GF-D8 (cell line): ENCODE data around the gene PSD4.

Experiments used
- DNase-seq: peaks from one replicate; lab custom pipeline; 2025; lab: John Stamatoyannopoulos, UW

PSD4 gene

DNA sequence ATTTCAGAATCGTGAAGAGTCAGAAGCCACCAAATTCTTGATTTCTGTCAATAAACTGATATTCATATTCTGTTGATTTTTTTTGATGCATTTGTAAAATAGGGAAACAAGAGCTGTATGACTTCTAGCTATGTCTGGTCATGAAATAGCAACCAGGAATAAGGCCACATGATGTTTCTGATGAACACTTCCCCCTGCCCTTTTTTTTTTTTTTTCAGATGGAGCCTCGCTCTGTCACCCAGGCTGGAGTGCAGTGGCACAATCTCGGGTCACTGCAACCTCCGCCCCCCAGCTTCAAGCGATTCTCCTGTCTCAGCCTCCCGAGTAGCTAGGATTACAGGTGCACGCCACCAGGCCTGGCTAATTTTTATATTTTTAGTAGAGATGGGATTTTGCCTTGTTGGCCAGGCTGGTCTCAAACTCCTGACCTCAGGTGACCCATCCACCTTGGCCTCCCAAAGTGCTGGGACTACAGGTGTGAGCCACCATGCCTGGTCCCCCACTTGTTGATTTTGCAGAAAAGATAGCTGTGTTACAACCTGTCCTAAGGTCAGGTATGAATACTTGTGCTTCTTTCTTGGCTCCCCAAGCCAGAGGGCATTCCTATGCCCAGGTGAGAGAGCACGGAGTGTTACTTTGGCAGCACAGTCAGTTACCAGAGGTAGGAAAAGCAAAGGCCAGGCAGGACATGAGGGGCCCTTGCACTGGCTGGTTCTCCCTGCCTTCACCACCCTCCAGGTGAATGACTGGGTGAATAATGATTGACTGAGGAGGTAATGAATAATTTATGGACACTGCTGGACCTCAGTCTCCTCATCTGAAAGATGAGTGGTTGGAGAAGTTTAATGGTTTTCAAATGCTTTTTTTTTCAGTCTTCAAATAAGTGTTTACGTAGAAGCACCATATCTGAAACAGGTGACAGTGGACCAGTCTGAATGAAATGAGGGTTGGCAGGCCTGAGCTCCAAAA is 65.4 kb downstream of the PSD4 start:
- DNase-seq: no peak

DNA sequence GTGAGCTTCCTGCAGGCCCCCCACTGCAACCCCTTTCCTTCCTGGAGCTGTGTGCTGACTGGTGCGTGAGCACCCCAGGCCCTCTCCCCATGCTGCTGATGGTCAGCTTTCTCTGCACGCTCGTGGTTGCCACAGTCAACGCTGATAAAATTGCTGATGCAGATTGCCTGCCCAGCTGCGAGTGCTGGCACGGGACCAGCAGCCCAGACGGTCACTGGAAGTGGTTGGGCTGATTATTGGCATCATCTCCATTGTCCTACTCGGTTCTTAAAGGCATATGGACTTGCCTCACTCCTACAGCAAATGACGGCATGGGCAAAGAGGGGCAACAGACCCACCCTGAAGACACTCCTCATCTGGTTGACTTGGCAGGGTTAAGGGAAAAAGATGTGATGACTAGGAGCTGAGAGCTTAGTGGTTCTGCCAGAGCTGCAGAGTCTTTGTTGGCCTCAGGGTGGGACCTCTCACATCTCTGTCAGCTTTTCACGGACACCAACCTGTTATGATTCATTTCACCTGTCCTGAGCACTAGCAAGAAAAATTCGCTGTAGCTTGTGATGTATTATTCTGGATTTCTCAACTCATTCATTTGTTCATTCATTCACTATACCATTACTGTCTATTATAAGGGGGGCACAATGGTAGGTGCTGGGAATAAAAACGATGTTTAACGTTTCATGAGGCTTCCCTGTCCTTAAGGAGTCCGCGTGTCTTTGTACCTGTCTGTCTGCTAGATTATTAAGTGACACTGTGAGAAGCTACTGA is 66.6 kb downstream of the PSD4 start:
- no peak for DNase-seq

DNA sequence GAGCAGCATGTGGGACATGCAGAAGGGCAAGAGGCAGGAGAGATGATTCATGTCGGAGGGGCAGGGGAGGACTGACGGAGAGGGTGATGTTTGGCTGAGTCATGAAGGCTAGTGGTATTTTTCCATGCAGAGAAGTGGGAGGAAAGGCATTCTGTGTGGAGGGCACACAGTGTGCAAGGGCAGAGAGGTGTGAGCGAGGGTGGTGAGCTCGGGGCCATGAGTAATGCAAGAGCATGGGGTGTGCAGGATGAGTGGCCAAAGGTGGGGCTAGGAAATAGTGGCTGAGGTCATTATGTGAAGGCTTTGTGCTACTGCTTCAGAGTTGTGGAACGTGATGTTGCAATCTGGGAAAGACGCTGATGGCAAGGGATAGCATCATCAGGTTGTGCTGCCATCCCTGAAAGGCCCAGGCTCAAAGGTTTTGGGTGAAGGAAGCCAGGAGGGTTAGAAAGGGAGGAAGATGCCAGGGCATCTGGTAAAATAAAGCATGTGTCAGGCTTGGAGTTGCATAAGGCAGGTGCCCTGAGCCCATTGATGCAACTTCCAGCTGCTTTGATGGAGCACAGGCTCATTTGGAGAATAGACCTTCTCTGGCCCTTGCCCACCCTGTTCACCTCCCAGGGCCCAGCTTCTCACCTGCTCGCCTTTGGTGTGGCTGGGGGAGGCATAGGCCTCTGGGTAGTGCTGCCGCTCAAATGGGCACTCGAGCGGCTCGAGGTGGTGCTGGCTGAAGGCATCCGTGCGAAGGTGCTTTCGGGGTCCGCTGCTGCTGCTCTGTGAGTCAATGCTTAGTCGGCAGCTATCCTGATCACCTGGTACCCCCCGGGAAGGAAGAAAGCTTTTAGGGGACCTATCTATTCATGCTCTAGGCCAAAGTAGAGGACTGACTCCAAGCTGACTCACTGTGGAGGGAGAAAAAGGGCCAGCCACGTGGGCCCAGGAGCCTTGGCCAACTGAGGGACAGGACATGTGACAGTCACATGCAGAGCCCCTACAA is 67.4 kb downstream of the PSD4 start:
- no peak for DNase-seq

DNA sequence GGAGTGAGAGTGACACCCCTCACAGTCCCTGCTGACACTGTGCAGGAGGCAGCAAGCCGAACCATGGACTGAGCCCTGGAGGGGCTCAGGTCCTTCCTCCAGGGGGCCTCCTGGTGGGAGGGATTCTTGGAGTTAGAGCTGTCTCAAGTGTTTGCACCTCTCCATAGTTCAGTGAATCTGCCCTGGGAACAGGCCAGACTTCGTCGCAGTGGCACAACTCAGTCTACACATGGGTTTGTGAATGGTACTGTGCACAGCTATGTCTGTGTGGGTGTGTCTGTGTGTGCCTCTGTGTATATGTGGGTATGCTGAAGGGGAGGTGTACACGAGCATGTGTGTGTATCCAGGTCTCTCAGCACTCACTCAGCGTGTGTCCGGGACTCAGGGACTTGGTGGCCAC is 68.6 kb downstream of the PSD4 start:
- no peak for DNase-seq

DNA sequence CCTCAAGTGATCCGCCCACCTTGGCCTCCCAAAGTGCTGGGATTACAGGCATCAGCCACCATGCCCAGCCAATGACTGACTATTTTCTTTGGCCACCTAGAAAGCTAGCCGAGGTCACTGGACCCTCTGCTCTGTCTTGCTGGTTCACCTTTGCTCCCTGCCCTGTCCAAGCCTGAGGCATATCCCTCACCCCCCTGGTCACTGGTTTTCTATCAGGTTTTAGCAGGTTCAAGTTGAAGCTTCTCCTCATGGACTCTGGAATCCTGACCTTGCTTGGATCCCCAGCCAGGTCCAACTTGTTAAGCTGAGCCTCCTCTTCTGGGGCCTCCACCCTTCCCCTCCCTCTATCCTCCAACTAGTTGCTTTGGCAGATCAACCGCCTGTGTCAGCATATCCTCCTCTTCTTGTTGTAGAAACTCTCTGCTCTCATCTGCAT is 71.5 kb downstream of the PSD4 start:
- DNase-seq: no peak

DNA sequence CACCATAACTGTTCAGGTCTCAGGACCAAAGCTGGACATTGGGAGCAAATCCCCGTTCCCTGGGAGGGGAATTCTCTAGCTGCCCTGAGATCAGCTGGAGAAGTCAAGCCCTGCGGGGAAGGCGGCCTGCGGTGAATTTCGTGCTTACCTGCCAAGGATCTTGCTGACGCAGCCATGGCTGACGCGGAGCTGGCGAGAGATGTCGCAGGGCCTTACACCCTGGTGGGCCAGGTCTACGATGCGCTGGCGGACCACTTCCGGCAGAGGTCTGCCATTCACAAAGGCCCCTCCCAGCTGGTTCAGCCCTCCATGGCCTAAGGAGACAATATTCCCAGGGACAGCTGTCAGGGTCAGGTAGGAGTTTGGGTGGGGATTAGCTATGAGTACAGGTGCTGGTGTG is 72.8 kb downstream of the PSD4 start:
- DNase-seq: no peak

DNA sequence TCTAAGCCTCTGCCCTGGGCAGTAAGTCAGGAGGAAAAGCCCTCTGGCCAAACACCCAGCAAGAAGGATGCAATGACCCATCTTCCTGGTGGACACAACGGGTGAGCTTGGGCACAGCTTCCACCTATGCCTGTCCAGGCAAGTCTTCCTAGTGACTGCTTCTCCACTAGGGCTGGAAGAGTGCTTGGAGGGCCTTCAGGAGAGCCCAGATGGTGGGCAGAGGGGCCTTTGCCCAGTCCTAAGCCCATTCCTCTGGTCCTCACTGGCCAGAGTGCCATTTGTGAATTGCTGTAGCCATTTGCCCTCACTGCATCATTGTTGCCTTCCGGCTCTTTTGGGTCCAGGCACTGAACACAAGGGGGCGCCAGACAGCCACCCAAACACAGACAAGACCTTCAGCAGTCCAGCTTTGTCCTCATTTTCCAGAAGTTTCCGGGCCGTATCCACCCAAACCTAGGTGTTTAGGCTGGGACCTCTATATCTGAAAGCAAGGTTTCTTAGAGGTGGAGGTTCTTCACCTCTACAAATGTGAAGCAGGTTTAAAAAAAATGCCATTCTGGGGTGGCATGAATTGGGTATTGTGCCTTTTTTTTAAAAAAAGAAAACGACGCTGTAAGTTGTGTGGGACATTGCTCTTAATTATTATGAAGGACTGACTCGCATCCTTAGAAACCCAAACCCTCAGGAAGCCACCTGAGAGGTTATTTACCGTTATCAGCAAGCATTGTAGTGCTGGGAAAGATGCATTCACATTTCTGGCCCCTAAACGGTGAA is 75.4 kb downstream of the PSD4 start:
- no peak for DNase-seq

DNA sequence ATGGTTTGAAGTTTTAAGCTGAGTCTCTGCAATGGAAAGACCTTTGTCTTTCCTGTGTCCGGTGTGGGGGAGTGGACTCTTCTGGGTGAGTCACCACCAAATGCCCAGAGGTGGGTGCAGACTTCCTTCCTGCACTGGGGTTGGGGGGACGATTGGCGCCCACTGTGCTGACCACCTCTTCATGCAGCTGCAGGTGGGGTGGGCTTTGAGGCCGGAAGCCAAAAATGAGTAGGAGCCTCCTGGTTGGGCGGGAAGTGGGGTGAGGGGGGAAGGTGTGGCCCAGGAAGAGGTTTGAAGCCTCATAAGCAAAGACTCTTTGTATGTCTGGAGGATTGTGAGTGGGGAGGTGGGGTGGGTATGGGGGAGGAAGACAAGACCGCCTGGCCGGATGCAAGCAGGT is 77.3 kb downstream of the PSD4 start:
- no peak for DNase-seq

DNA sequence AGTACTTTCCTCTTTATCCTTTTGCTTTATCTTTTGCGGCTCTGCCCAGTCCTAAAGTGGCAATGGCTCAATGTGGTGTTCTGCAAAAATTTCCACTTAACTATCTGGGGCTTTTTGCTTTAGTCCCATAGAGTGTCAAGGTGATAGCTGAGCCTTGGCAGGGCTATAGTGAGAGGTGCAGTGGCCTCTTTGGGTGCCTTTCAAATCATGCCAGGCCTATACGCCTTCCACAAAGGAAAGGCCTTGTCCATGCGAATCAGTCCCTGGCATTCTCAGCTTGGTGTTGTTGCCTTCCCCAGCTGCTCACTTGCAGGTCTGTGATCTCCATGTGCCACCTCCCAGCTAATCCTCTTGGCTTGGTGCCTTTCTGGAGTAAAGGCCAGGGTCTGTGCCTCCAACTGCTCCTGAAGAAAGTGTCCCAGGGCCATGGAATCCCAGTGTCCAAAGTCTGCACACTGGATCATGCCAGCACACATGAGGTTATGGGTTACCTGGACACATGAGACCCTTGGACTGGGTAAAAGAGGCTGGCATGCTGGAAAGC is 78.3 kb downstream of the PSD4 start:
- no peak for DNase-seq

DNA sequence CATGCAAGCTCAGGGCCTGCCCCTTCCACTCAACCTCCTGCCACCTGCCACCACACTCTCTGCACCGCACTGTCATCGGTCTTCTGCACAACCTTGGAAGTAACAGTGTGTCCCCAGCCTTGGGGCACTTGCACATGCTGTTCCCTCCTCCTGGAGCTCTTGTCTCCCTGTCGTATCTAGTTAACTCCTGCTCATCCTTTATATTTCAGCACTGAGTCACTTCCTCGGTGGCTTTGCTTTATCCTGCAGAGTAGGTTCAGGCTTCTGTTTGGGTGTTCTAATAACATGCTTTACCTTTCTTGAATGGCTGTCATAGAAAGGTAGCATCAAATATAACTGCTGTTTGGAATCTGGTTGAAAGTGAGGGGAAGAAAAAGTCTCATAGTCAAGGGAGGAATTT is 79.7 kb downstream of the PSD4 start:
- no peak for DNase-seq

DNA sequence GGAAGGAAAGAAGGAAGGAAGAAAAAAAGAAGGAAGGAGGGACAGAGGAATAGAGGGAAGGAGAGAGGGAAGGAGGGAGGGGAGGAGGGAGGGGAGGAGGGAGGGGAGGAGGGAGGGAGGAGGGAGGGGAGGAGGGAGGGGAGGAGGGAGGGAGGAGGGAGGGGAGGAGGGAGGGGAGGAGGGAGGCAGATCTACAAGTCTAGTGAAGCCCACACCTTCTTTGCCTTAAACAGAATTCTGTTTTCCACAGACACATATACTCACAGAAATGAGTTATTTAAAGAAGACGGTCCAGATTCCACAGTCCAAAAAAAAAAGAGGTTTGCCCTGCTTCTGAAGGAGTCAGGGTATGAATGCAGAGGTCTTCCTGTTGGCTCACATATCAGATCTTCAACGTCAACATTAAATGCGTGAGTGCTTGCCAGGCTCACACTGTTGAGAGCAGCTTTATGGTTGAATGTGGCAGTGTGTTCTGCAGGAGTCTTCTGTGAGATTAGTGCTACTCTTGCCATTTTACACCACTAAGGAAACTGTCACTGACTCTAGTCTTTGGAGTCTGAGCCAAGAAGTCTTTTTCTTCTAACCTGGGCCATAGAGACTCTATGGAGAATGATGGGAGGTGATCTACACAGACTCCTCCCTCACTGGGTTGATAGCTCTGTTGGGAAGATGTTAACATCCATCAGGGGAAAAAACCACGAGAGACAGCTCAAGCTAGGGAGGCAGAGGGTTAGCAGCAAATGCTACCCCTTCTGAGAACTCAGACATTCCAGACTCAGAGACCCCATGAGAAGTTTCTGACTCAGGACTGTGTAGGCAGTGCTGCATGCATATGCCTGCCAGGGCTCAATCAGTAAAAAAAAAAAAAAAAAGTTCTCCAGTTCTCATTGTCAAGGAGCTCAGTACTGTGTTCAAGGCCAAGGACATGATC is 81.6 kb downstream of the PSD4 start:
- no peak for DNase-seq

DNA sequence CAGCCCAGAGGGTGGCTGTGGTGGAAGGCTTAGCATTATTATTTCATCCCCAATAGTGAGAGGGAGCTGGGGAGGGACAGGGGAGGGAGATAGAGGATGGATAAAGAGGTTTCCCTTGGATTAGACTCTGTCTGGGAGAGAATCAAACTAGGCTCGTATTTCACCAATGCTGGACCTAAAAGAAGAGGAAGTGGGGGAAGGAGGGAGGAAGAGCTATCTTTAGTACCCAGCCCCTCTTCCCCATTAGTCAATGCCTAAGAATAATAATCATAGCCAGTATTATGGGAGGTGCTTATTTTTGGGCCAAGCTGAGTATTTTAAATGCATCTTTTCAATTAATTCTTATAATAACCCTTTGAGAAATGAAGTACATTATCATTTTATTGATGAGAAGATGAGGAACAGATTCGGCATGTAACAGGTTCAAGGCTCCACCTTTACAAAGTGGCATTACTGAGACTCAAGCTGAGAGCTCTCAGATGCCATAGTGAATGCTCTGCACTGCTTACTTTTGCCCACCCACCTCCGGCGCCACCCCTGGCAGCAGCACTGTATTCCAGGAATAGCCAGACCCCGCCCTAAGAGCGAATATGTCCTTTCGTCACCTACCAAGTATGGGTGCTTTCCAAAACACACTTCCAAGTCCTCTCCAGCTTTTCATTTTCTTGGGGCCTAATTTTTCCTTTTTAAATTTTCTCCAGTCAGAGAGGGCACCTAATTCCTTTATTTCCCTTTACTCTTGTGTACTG is 83.9 kb downstream of the PSD4 start:
- DNase-seq: no peak

DNA sequence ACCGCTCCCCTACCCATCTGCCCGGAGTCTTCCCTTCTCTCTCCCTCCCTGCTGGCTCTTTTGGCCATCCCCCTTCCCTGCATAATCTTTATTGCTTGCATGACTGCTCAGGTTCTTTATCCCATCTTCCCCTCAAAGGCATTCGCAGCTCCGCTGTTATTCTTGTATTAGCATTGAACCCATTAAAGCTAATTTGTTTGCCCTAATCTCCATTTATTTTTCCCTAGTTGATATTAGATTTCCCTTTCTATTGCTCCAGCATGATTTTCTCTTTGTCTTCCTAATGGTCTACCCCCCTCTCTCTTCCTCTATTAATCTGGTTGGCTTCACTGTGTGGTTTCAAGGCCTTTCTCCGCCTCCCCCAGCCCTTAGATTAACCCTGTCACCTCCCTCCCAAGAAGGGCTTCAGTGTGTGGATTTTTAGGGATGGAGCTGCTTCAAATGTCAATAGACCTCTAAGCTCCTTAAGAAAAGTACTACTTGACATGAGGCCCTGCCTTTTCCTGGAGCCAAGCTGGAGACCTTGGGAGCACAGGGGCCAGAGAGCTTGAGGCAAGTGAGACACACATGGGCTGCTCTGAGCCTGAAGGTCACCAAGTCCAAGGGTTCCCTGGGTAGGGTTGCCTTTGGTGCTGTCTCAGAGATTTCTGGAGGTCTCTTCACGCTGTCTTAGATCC is 84.8 kb downstream of the PSD4 start:
- no peak for DNase-seq
